Measurements from ENCODE around the gene NCEH1.

DNA sequence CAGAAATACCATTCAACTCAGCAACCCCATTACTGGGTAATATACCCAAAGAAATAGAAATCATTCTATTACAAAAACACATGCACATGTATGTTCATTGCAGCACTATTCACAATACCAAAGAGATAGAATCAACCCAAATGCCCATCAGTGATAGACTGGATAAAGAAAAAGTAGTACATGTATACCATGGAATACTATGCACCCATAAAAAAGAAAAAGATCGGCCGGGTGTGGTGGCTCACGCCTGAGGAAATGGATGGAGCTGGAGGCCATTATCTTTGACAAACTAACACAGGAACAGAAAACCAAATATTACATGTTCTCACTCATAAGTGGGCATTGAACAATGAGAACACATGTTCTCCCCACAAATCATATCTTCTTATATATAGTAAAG lies 112.0 kb downstream of the NCEH1 start:
- TF ChIP-seq, protein P1, sequence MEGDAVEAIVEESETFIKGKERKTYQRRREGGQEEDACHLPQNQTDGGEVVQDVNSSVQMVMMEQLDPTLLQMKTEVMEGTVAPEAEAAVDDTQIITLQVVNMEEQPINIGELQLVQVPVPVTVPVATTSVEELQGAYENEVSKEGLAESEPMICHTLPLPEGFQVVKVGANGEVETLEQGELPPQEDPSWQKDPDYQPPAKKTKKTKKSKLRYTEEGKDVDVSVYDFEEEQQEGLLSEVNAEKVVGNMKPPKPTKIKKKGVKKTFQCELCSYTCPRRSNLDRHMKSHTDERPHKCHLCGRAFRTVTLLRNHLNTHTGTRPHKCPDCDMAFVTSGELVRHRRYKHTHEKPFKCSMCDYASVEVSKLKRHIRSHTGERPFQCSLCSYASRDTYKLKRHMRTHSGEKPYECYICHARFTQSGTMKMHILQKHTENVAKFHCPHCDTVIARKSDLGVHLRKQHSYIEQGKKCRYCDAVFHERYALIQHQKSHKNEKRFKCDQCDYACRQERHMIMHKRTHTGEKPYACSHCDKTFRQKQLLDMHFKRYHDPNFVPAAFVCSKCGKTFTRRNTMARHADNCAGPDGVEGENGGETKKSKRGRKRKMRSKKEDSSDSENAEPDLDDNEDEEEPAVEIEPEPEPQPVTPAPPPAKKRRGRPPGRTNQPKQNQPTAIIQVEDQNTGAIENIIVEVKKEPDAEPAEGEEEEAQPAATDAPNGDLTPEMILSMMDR (IDR thresholded peaks at IDR 0.05), result no peak
- TF ChIP-seq POLR2AphosphoS5 (IDR thresholded peaks at IDR 0.05) (no peak), POLR2A (IDR thresholded peaks at IDR 0.05) (no peak)
